ENCODE data around the gene INF2. TPM values are rescaled to one million over a fixed set of nuclear protein-coding genes. Genes with fewer than 3 reads are reported as not detected.

Gene INF2
- total and polyA plus RNA-seq, 2 experiments from 2014 or later, result 36.7 to 75.5 TPM

- Mint-ChIP-seq H3K27me3 (ENCODE audit: insufficient read depth, low read depth, poor library complexity) (peaks cover 9% of the 10 kb centered on the region), H3K36me3 (ENCODE audit: low read depth) (no peaks in the 10 kb centered on the region; the same call in 2 of the 3 replicates), H3K4me1 (no peaks in the 10 kb centered on the region), H3K4me3 (no peak overlapping the region), H3K9me3 (peaks cover under 1% of the 10 kb centered on the region; the same call in 2 of the 3 replicates), H3K27ac (no peak overlapping the region)
- Histone ChIP-seq H3K79me2 (replicated peaks; ENCODE audit: insufficient read depth) (no peaks in the 10 kb centered on the region), H3F3A (replicated peaks; ENCODE audit: low read depth) (no peaks in the 10 kb centered on the region), H3K27me3 (ENCODE audit: insufficient read depth) (no peaks in the 10 kb centered on the region), H3K4me2 (no peak overlapping the region), H4K20me1 (replicated peaks; ENCODE audit: insufficient read depth) (no peaks in the 10 kb centered on the region), H3K4me1 (ENCODE audit: insufficient read depth) (no peaks in the 10 kb centered on the region), H3K4me3 (no peak overlapping the region), H2AFZ (no peak overlapping the region), H3K36me3 (ENCODE audit: insufficient read depth) (no peaks in the 10 kb centered on the region), H3K27ac (ENCODE audit: low read depth) (no peak overlapping the region), H3K9me2 (ENCODE audit: insufficient read depth) (no peaks in the 10 kb centered on the region)
- DNase-seq (ENCODE audit: low spot score), result no peak
- ATAC-seq, result no peak
- no peak for TF ChIP-seq POLR2AphosphoS5 (IDR thresholded peaks at IDR 0.05; ENCODE audit: low read depth)
- no peak for TF ChIP-seq NANOG (IDR thresholded peaks at IDR 0.05; ENCODE audit: borderline replicate concordance)
- no peak for TF ChIP-seq ZNF331 (CRISPR knock-in tag; IDR thresholded peaks at IDR 0.05; ENCODE audit: low read depth)
- TF ChIP-seq ZNF462 (CRISPR knock-in tag; IDR thresholded peaks at IDR 0.05), result no peak
- no peak for TF ChIP-seq EZH2 (IDR thresholded peaks at IDR 0.05; ENCODE audit: low read depth, unreplicated experiment)
- no peak for TF ChIP-seq REST (IDR thresholded peaks at IDR 0.05; ENCODE audit: unreplicated experiment)
- no peak for TF ChIP-seq EZH2phosphoT487 (IDR thresholded peaks at IDR 0.05; ENCODE audit: unreplicated experiment)
- no peak for TF ChIP-seq STAT1 (IDR thresholded peaks at IDR 0.05; ENCODE audit: unreplicated experiment)
- no peak for TF ChIP-seq JUNB (IDR thresholded peaks at IDR 0.05; ENCODE audit: unreplicated experiment)
- TF ChIP-seq CREB1 (CRISPR knock-in tag; IDR thresholded peaks at IDR 0.05; ENCODE audit: low read depth), result no peak
Measured at GRCh38 chr14:104734051-104734587, 44.7 kb downstream of the INF2 start.
